Adrenal gland (tissue), 12 donors: Measurements from ENCODE around the gene METRNL. TPM values are rescaled to one million over a fixed set of nuclear protein-coding genes. Genes with fewer than 3 reads are reported as not detected.

Experiments
- DNase-seq, 7 donors: peaks; one replicate each; pipeline ENCODE4 v3.0.0-alpha.2; 2019 to 2020
- H3K27ac ChIP-seq, 5 donors: fragments of 200-600 bp; sonication (generic) in 4 of 5; 1 replicate in 3 of 5; 2 replicates in 2 of 5; pipeline versions ENCODE4 v1.5.1 to v1.8.0; 2016 to 2020; ENCODE audit warnings: mild to moderate bottlenecking in 1 of 5
- H3K27me3 ChIP-seq: fragments of 200-600 bp; 2 replicates; pipeline ENCODE4 v1.8.0; 2021
- H3K36me3 ChIP-seq, 2 donors: fragments of 200-600 bp; replicated peaks in 1 of 2; 1 replicate in 1 of 2; 2 replicates in 1 of 2; pipeline versions ENCODE4 v1.5.1 to v1.8.0; 2018 to 2022
- H3K4me1 ChIP-seq, 2 donors: fragments of 200-600 bp; replicated peaks in 1 of 2; 1 replicate in 1 of 2; 2 replicates in 1 of 2; pipeline versions ENCODE4 v1.5.1 to v1.8.0; 2018 to 2021
- H3K4me3 ChIP-seq, 4 donors: fragments of 200-600 bp; sonication (generic) in 3 of 4; one replicate each; pipeline ENCODE4 v1.5.1; 2016 to 2018
- H3K9me3 ChIP-seq, 3 donors: fragments of 200-600 bp; sonication (generic) in 1 of 3; replicated peaks in 1 of 3; 1 replicate in 2 of 3; 2 replicates in 1 of 3; pipeline versions ENCODE4 v1.5.1 to v1.8.0; 2016 to 2021
- POLR2A ChIP-seq, 2 donors: fragments of 450-650 bp; IDR thresholded peaks; one replicate each; pipeline ENCODE4 v1.6.1; 2017; ENCODE audit warnings: antibody characterized with exemption in 2 of 2, mild to moderate bottlenecking in 2 of 2, moderate library complexity in 1 of 2
- WGBS, 4 donors: extraction: QIAGEN DNeasy Blood & Tissue Kit in 2 of 4; methylation state at CpG; one replicate each; pipeline versions ENCODE4 v1.1.5 to v1.1.7; 2013 to 2017; 5-methylcytosine and 5-hydroxymethylcytosine counted together
- intact Hi-C, 2 donors: fragments of 100-400 bp; cut with DNase I; formaldehyde crosslinking; loops; one replicate each; pipeline versions ENCODE4 v1.14.1 to v1.15.0; 2022 to 2023
- polyA plus RNA-seq, 3 donors: library from polyadenylated mRNA; stranded (reverse); fragments of 200-250 nt in 2 of 3; fragments of 350-450 nt in 1 of 3; fragmentation: Illumina TruSeq in 1 of 3; extraction: RNeasy Lipid Tissue Mini Kit (QIAGEN cat#74804) in 1 of 3; gene quantifications; one replicate each; pipeline ENCODE4 v1.2.3, GENCODE V29; 2013 to 2014
- total RNA-seq, 9 donors: library from RNA; depleted of rRNA in 4 of 9; stranded (reverse); fragments of >200 nt in 4 of 9; fragments of 120-200 nt in 1 of 9; fragmentation: NEBNext Ultra II Directional in 1 of 9; extraction: Animal tissue kit (Norgen Biotek cat#: 25700) in 1 of 9; gene quantifications; one replicate each; pipeline versions ENCODE4 v1.1.0 to v1.2.4, GENCODE V29; 2013 to 2023
- TF ChIP-seq, protein P1 (sequence below), 6 experiments: fragments of 450-650 bp in 4 of 6; fragments of 200-600 bp in 2 of 6; sonication (generic) in 1 of 6; IDR thresholded peaks; 1 replicate in 5 of 6; 2 replicates in 1 of 6; pipeline versions ENCODE4 v1.5.1 to v1.8.0; 2016 to 2021; ENCODE audit warnings: antibody characterized with exemption in 6 of 6, mild to moderate bottlenecking in 2 of 6, moderate library complexity in 1 of 6
- donor health status: healthy with polysubstance abuse.
- donor health status: Bipolar disorder and iron deficiency.
- donor health status: DM: yes; HTN: yes; CAD: no.
- donor health status: DM: no; HTN: no; CAD: no.
- donor health status: DM: no; HTN: no; CAD: no.
- donor health status: DM: yes; HTN: yes; CAD: no.

The METRNL gene
- total and polyA plus RNA-seq, 12 donors = 1.9 to 72.7 (median 25.9) TPM

DNA sequence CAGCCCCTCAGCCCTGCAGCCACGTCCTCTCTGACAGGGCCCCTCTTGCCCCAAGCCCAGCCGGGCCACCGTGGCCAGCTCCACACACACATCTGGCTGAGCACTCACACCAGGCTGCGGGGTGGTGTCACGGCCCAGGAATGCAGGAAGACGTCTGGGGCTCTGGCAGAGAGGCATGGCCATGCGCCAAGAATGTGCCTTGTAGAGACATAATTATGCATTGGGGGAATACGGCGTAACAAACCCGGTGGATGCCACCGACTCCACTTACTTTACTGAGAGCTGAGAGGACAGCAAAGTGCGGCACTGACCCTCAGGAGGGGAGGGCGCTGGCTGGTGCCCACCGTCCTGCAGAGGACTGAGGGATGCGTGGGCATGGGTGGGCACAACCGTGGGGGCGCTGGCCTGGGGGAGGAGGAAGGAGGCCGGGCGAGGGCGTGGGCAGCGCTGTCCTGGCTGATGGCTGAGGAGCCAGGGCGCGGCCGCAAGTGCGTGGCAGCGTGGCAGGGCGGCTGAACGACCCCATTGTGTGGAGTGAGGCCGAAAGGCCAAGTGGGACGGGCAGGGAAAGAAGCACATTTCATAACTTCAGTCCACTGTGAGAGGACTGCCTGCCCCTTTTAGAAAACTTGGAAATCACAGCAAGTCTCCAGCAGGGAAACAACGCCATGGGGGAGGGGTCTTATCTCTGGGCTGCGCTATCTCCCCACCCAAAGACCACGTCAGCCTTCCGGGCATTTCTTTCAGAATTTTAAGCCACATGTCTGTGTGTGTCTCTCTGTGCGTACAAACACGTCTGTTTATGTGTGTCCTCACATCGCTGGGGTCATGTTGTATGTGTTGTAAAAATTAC, 30.6 kb downstream of the METRNL start:
- DNase-seq = peak; percentile 62 to 96 (median 92)
- peak overlapping the region in 2 of 5 donors; percentile 68 to 88 for H3K27ac ChIP-seq
- H3K36me3 ChIP-seq = no peaks in the 10 kb centered on the region
- peaks cover 0 to 17% of the 10 kb centered on the region in 2 donors for H3K4me1 ChIP-seq
- TF ChIP-seq, protein P1, sequence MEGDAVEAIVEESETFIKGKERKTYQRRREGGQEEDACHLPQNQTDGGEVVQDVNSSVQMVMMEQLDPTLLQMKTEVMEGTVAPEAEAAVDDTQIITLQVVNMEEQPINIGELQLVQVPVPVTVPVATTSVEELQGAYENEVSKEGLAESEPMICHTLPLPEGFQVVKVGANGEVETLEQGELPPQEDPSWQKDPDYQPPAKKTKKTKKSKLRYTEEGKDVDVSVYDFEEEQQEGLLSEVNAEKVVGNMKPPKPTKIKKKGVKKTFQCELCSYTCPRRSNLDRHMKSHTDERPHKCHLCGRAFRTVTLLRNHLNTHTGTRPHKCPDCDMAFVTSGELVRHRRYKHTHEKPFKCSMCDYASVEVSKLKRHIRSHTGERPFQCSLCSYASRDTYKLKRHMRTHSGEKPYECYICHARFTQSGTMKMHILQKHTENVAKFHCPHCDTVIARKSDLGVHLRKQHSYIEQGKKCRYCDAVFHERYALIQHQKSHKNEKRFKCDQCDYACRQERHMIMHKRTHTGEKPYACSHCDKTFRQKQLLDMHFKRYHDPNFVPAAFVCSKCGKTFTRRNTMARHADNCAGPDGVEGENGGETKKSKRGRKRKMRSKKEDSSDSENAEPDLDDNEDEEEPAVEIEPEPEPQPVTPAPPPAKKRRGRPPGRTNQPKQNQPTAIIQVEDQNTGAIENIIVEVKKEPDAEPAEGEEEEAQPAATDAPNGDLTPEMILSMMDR (IDR thresholded peaks at IDR 0.05) = no peak
- no peak for TF ChIP-seq POLR2A (IDR thresholded peaks at IDR 0.05)
- 45 to 55% (median 50%) methylated on average over 30 to 37 of the region's 37 CpGs for WGBS, 4 donors
- H3K4me3 ChIP-seq = peak overlapping the region in 1 of 4 donors; percentile 34
- intact Hi-C loops = no loop called here
- H3K9me3 ChIP-seq = no peaks in the 10 kb centered on the region
- H3K27me3 ChIP-seq = no peaks in the 10 kb centered on the region

DNA sequence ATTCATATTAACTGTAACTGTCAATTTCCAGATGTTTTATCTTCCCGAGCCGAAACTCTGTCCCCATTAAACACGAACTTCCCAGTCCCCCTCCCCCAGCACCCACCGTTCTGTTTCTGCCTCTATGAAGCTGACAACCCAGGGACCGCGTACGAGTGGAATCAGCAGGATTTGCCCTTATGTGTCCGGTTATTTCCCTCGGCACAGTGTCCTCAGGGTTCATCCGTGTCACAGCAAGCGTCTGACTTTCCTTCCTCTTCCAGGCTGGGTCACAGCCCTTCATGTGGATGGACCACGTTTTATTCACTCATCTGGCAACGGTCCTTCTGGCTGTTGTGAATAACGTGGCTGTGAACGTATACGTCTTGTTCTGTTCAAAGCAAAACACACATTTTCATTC, 31.3 kb downstream of the METRNL start:
- DNase-seq = peak in 4 of 7 donors; percentile 41 to 80 (median 58)
- Histone ChIP-seq H3K4me3 (no peak overlapping the region), H3K36me3 (no peaks in the 10 kb centered on the region), H3K27me3 (no peaks in the 10 kb centered on the region), H3K4me1 (peaks cover 0 to 17% of the 10 kb centered on the region in 2 donors), H3K27ac (peak overlapping the region in 2 of 5 donors; percentile 68 to 88), H3K9me3 (no peaks in the 10 kb centered on the region)
- intact Hi-C loops = no loop called here
- TF ChIP-seq, protein P1 (IDR thresholded peaks at IDR 0.05) = no peak
- no peak for TF ChIP-seq POLR2A (IDR thresholded peaks at IDR 0.05)
- WGBS, 4 donors = 45 to 59% (median 49%) methylated on average over 16 of the region's 16 CpGs

DNA sequence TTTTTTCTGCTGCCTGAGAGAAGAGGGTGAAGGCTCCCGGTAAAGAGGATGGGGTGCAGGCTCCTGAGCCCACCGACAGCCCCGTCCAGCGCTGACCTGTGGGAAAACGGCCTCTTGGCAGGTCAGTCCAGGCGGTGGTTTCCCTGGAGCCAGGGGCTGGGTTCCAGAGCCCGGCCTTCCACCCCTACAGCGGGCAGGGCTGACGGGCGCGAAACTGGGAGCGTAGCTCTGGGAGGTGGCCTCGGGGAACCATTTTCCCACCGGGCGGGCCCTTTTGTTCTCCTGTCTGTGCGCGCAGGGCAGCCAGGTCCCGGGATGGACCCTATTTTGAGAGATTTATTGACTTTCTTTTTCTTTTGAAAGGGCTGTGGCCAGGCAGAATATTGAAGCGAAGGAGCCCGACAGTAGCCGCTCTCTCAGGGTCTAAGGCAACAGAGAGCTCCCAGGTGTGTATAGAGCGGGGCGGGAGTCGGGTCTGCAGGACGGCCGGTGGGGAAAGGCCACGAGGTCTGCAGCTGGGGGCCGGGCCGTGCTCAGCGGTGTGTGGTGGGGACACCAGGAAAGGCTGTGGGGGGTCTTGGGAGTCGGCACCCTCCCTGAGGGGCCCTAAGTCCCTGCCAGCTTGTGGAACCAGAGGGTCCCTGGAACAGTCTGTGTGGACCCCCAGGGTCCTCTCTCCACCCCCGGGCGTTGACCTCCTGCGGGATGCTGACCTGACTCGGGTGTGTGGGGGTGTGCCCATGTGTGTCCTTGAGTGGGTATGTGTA, 32.3 kb downstream of the METRNL start:
- H3K4me1 ChIP-seq = peaks cover 0 to 17% of the 10 kb centered on the region in 2 donors
- H3K27ac ChIP-seq = no peak overlapping the region
- no peaks in the 10 kb centered on the region for H3K27me3 ChIP-seq
- 86 to 89% (median 88%) methylated on average over 23 to 35 of the region's 35 CpGs for WGBS, 4 donors
- H3K9me3 ChIP-seq = no peaks in the 10 kb centered on the region
- intact Hi-C loops = no loop called here
- TF ChIP-seq, protein P1 (IDR thresholded peaks at IDR 0.05) = no peak
- no peak for TF ChIP-seq POLR2A (IDR thresholded peaks at IDR 0.05)
- H3K36me3 ChIP-seq = no peaks in the 10 kb centered on the region
- no peak overlapping the region for H3K4me3 ChIP-seq
- peak in 2 of 7 donors; percentile 5 to 19 for DNase-seq

DNA sequence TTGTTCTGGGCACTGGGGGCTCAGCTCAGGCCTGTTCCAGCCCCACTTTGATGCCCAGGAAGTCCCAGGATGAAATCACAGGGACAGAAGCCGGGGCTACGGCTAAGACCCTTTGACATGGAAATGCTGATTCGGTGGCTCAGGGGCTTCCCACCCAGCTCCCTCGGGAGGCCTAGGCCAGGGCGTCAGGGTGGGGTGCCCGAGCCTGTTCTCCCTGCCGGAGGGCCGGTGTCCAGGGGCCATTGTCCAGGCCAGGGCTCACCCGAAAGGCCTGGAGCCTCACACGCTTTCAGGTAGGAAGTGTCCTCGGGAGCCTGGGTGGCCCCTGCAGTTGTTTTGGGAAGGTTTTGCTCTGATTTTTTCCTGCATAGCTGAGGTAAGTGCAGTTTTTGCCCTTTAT, 34.0 kb downstream of the METRNL start:
- intact Hi-C loops = no loop called here
- no peak for TF ChIP-seq POLR2A (IDR thresholded peaks at IDR 0.05)
- TF ChIP-seq, protein P1 (IDR thresholded peaks at IDR 0.05) = no peak
- no peaks in the 10 kb centered on the region for H3K27me3 ChIP-seq
- no peaks in the 10 kb centered on the region for H3K36me3 ChIP-seq
- H3K9me3 ChIP-seq = no peaks in the 10 kb centered on the region
- no peak overlapping the region for H3K4me3 ChIP-seq
- WGBS, 4 donors = 90 to 100% (median 94%) methylated on average over 2 to 11 of the region's 11 CpGs
- H3K4me1 ChIP-seq = peaks cover 0 to 17% of the 10 kb centered on the region in 2 donors
- H3K27ac ChIP-seq = no peak overlapping the region
- no peak for DNase-seq
